Karpas-422 (cell line): ENCODE measurements around the gene SCGB1D2. TPM values are rescaled to one million over a fixed set of nuclear protein-coding genes. Genes with fewer than 3 reads are reported as not detected.
"Not testable (repeated sequence)": the region's sequence is repeated elsewhere in the genome, so short reads cannot be mapped to it uniquely, and the experiment has no call there.

Source experiments
- DNase-seq: peaks from one replicate; pipeline ENCODE4 v3.0.0-alpha.2; 2015
- H2AFZ ChIP-seq: fragments of 200-600 bp; sonication (generic); 2 replicates; pipeline ENCODE4 v1.6.1; 2014; ENCODE audit warnings: antibody characterized with exemption, low read length, mixed read lengths
- H3K27ac ChIP-seq: fragments of 200-600 bp; sonication (generic); 2 replicates; pipeline ENCODE4 v1.5.1; 2014; ENCODE audit warnings: mild to moderate bottlenecking, low read length, moderate library complexity
- H3K27me3 ChIP-seq: fragments of 200-600 bp; sonication (generic); 2 replicates; pipeline ENCODE4 v1.6.1; 2014; ENCODE audit warnings: low read length, mixed read lengths
- H3K36me3 ChIP-seq: fragments of 200-600 bp; sonication (generic); 2 replicates; pipeline ENCODE4 v1.6.1; 2014; ENCODE audit warnings: low read length, mixed read lengths; ENCODE audit not compliant: insufficient read depth
- H3K4me1 ChIP-seq: fragments of 200-600 bp; sonication (generic); 2 replicates; pipeline ENCODE4 v1.6.1; 2014; ENCODE audit warnings: mild to moderate bottlenecking, low read length, mixed read lengths
- H3K4me2 ChIP-seq: fragments of 200-600 bp; sonication (generic); 2 replicates; pipeline ENCODE4 v1.6.1; 2014; ENCODE audit warnings: low read length, low read depth, mild to moderate bottlenecking; ENCODE audit not compliant: poor library complexity, severe bottlenecking
- H3K4me3 ChIP-seq: fragments of 200-600 bp; sonication (generic); 2 replicates; pipeline ENCODE4 v1.5.1; 2014; ENCODE audit warnings: mild to moderate bottlenecking, antibody characterized with exemption, low read length, mixed read lengths
- H3K79me2 ChIP-seq: fragments of 200-600 bp; sonication (generic); 2 replicates; pipeline ENCODE4 v1.6.1; 2014; ENCODE audit warnings: mild to moderate bottlenecking, low read length, mixed read lengths
- H3K9ac ChIP-seq: fragments of 200-600 bp; sonication (generic); 2 replicates; pipeline ENCODE4 v1.6.0; 2014; ENCODE audit warnings: low read length
- H3K9me2 ChIP-seq: fragments of 200-600 bp; sonication (generic), shearing (Covaris generic); replicated peaks from 2 replicates; pipeline ENCODE4 v1.6.0; 2014; ENCODE audit warnings: mild to moderate bottlenecking, low read length, moderate library complexity; ENCODE audit not compliant: insufficient read depth
- H3K9me3 ChIP-seq: fragments of 300-700, 200-600 bp; sonication (generic); 2 replicates; pipeline ENCODE4 v1.6.1; 2014; ENCODE audit warnings: low read length, mixed read lengths
- H4K20me1 ChIP-seq: fragments of 200-600 bp; sonication (generic); 2 replicates; pipeline ENCODE4 v1.6.1; 2014; ENCODE audit warnings: mild to moderate bottlenecking, antibody characterized with exemption, low read length, low read depth; ENCODE audit not compliant: insufficient read depth
- total RNA-seq: library from RNA; depleted of rRNA; stranded (reverse); fragments of >200 nt; shearing (Covaris generic); gene quantifications from 2 replicates; pipeline ENCODE4 v1.2.3, GENCODE V29; 2014; ENCODE audit warnings: low replicate concordance

The SCGB1D2 gene
- total RNA-seq, 1 experiment from 2014 or later: not detected

- H3K36me3 ChIP-seq, H3K9me3 ChIP-seq: not testable (repeated sequence)
These were observed 35.6 kb upstream of the SCGB1D2 start for GRCh38 chr11:62206276-62207066.

GRCh38 chr11:62208785-62209144 lies 33.3 kb upstream of the SCGB1D2 start:
- Histone ChIP-seq H3K36me3 (no peaks in the 10 kb centered on the region), H3K9ac (no peak overlapping the region), H3K9me2 (no peaks in the 10 kb centered on the region), H3K4me2 (no peak overlapping the region), H4K20me1 (no peaks in the 10 kb centered on the region), H3K4me1 (peaks cover 8% of the 10 kb centered on the region), H3K27me3 (no peaks in the 10 kb centered on the region), H3K27ac (no peak overlapping the region), H3K4me3 (no peak overlapping the region), H2AFZ (no peak overlapping the region), H3K79me2 (no peaks in the 10 kb centered on the region), H3K9me3 (no peaks in the 10 kb centered on the region)
- DNase-seq: no peak

More at GRCh38 chr11:62206276-62207066, 35.6 kb upstream of the SCGB1D2 start:
- H3K4me3 ChIP-seq, H3K79me2 ChIP-seq, H3K9me2 ChIP-seq, H3K27ac ChIP-seq, H3K27me3 ChIP-seq, H3K9ac ChIP-seq, H2AFZ ChIP-seq, H4K20me1 ChIP-seq: not testable (repeated sequence)
- Histone ChIP-seq H3K4me1 (peaks cover 13% of the 10 kb centered on the region), H3K4me2 (peak overlapping the region; percentile 52)
- DNase-seq: peak; percentile 67

- Histone ChIP-seq H4K20me1 (no peaks in the 10 kb centered on the region), H3K27me3 (no peaks in the 10 kb centered on the region), H3K9me3 (peaks cover 4% of the 10 kb centered on the region; the same call in 1 of the 2 replicates), H3K27ac (no peak overlapping the region), H3K79me2 (no peaks in the 10 kb centered on the region), H3K4me2 (no peak overlapping the region), H3K9me2 (no peaks in the 10 kb centered on the region), H3K36me3 (no peaks in the 10 kb centered on the region), H3K4me1 (no peaks in the 10 kb centered on the region), H3K4me3 (no peak overlapping the region), H2AFZ (no peak overlapping the region), H3K9ac (no peak overlapping the region)
- DNase-seq: peak; percentile 58
These were observed 24.8 kb upstream of the SCGB1D2 start for GRCh38 chr11:62217191-62217748.

- H3K27me3 ChIP-seq: no peaks in the 10 kb centered on the region
- no peak overlapping the region for H3K27ac ChIP-seq
- H3K4me1 ChIP-seq: no peaks in the 10 kb centered on the region
- H3K79me2 ChIP-seq: no peaks in the 10 kb centered on the region
- H3K36me3 ChIP-seq: no peaks in the 10 kb centered on the region
- no peak overlapping the region for H3K9ac ChIP-seq
- no peaks in the 10 kb centered on the region for H3K9me2 ChIP-seq
- no peak overlapping the region for H2AFZ ChIP-seq
- no peak for DNase-seq
- peaks cover 22% of the 10 kb centered on the region for H3K9me3 ChIP-seq
- no peaks in the 10 kb centered on the region for H4K20me1 ChIP-seq
- no peak overlapping the region for H3K4me2 ChIP-seq
- H3K4me3 ChIP-seq: no peak overlapping the region
These were observed 20.5 kb upstream of the SCGB1D2 start for GRCh38 chr11:62221498-62221897.

GRCh38 chr11:62223095-62223494 lies 18.9 kb upstream of the SCGB1D2 start:
- Histone ChIP-seq H3K36me3 (no peaks in the 10 kb centered on the region), H3K4me3 (no peak overlapping the region), H3K9me3 (peaks cover 22% of the 10 kb centered on the region), H3K4me1 (no peaks in the 10 kb centered on the region), H3K79me2 (no peaks in the 10 kb centered on the region), H3K27ac (no peak overlapping the region), H3K9me2 (no peaks in the 10 kb centered on the region), H3K27me3 (no peaks in the 10 kb centered on the region), H4K20me1 (no peaks in the 10 kb centered on the region), H2AFZ (no peak overlapping the region), H3K4me2 (no peak overlapping the region), H3K9ac (no peak overlapping the region)
- DNase-seq: no peak

GRCh38 chr11:62233730-62234129 lies 8.3 kb upstream of the SCGB1D2 start:
- peak; percentile 56 for DNase-seq
- Histone ChIP-seq H3K9ac (no peak overlapping the region), H3K4me2 (no peak overlapping the region), H3K9me3 (no peaks in the 10 kb centered on the region), H3K4me1 (no peaks in the 10 kb centered on the region), H3K27me3 (no peaks in the 10 kb centered on the region), H4K20me1 (no peaks in the 10 kb centered on the region), H3K9me2 (no peaks in the 10 kb centered on the region), H3K4me3 (no peak overlapping the region), H3K36me3 (no peaks in the 10 kb centered on the region), H3K79me2 (no peaks in the 10 kb centered on the region), H3K27ac (no peak overlapping the region), H2AFZ (no peak overlapping the region)

- Histone ChIP-seq H3K9ac (no peak overlapping the region), H3K79me2 (no peaks in the 10 kb centered on the region), H3K27ac (no peak overlapping the region), H3K4me2 (no peak overlapping the region), H2AFZ (no peak overlapping the region), H3K4me1 (no peaks in the 10 kb centered on the region), H3K4me3 (no peak overlapping the region), H3K36me3 (no peaks in the 10 kb centered on the region), H4K20me1 (no peaks in the 10 kb centered on the region), H3K9me2 (no peaks in the 10 kb centered on the region), H3K27me3 (no peaks in the 10 kb centered on the region), H3K9me3 (no peaks in the 10 kb centered on the region)
- DNase-seq: no peak
These were observed 5.9 kb upstream of the SCGB1D2 start for GRCh38 chr11:62236187-62236586.

GRCh38 chr11:62237499-62237898 lies 4.5 kb upstream of the SCGB1D2 start:
- no peak for DNase-seq
- Histone ChIP-seq H3K27me3 (no peaks in the 10 kb centered on the region), H3K9ac (no peak overlapping the region), H3K9me2 (no peaks in the 10 kb centered on the region), H3K36me3 (no peaks in the 10 kb centered on the region), H3K4me3 (no peak overlapping the region), H3K9me3 (no peaks in the 10 kb centered on the region), H4K20me1 (no peaks in the 10 kb centered on the region), H2AFZ (no peak overlapping the region), H3K27ac (no peak overlapping the region), H3K4me2 (no peak overlapping the region), H3K79me2 (no peaks in the 10 kb centered on the region), H3K4me1 (no peaks in the 10 kb centered on the region)
